Esophagus muscularis mucosa (tissue), 3 donors: ENCODE results near the gene FGF19.

ENCODE experiments used
- CTCF ChIP-seq, 3 experiments: fragments of 200-600 bp in 2 of 3; fragments of 450-650 bp in 1 of 3; sonication (generic) in 2 of 3; IDR thresholded peaks; one replicate each; pipeline ENCODE4 v1.5.1; 2017 to 2019; ENCODE audit warnings: antibody characterized with exemption in 3 of 3, mild to moderate bottlenecking in 2 of 3, moderate library complexity in 1 of 3
- POLR2A ChIP-seq: fragments of 450-650 bp; IDR thresholded peaks from one replicate; pipeline ENCODE4 v1.6.1; 2017; ENCODE audit warnings: antibody characterized with exemption, moderate library complexity, mild to moderate bottlenecking, low read depth
- POLR2AphosphoS5 ChIP-seq, 2 donors: sonication (generic); formaldehyde crosslinking; IDR thresholded peaks; one replicate each; pipeline ENCODE4 v1.6.1; 2017; ENCODE audit warnings: antibody characterized with exemption in 2 of 2

GRCh38 chr11:69711822-69712801 is 8.3 kb upstream of the FGF19 start:
- TF ChIP-seq CTCF (IDR thresholded peaks at IDR 0.05) (no peak), POLR2A (no peak), POLR2AphosphoS5 (IDR thresholded peaks at IDR 0.05) (no peak)
